Psoas muscle (tissue), 8 donors: ENCODE data around the gene PPP6R2. TPM values are rescaled to one million over a fixed set of nuclear protein-coding genes. Genes with fewer than 3 reads are reported as not detected.

Source experiments
- ATAC-seq, 4 donors: fragments of 200-7000 bp; cut with Tn5 transposase; one replicate each; pipeline ENCODE4 v1.9.1; 2020; ENCODE audit warnings: moderate library complexity in 3 of 4, mild to moderate bottlenecking in 2 of 4
- DNase-seq, 2 donors: peaks; one replicate each; pipeline ENCODE4 v3.0.0-alpha.2; 2020
- H3K27ac ChIP-seq: fragments of 200-600 bp; one replicate; pipeline ENCODE4 v1.8.0; 2022
- H3K27me3 ChIP-seq, 3 donors: fragments of 200-600 bp in 1 of 3; one replicate each; pipeline versions ENCODE4 v1.6.1 to v1.8.0; 2013 to 2022; ENCODE audit warnings: low read length in 2 of 3, mild to moderate bottlenecking in 2 of 3, moderate library complexity in 1 of 3; ENCODE audit not compliant: insufficient read depth in 3 of 3
- H3K36me3 ChIP-seq, 2 donors: fragments of 200-600 bp in 1 of 2; one replicate each; pipeline versions ENCODE4 v1.6.1 to v1.8.0; 2013 to 2022; ENCODE audit warnings: low read depth in 1 of 2, mild to moderate bottlenecking in 1 of 2, moderate library complexity in 1 of 2; ENCODE audit not compliant: insufficient read depth in 1 of 2
- H3K4me1 ChIP-seq: fragments of 200-600 bp; one replicate; pipeline ENCODE4 v1.8.0; 2022
- H3K4me3 ChIP-seq: fragments of 200-600 bp; one replicate; pipeline ENCODE4 v1.8.0; 2022; ENCODE audit warnings: mild to moderate bottlenecking
- H3K9me3 ChIP-seq: fragments of 200-600 bp; one replicate; pipeline ENCODE4 v1.8.0; 2022
- WGBS, 3 donors: extraction: QIAGEN DNeasy Blood & Tissue Kit; methylation state at CpG; one replicate each; pipeline versions ENCODE4 v1.1.6 to v1.1.7; 2013; 5-methylcytosine and 5-hydroxymethylcytosine counted together
- intact Hi-C, 2 donors: fragments of 100-400 bp; cut with DNase I; formaldehyde crosslinking; loops; one replicate each; pipeline versions ENCODE4 v1.11.0 to v1.14.2; 2022
- polyA plus RNA-seq, 3 donors: library from polyadenylated mRNA; stranded (reverse); fragments of 200-250 nt; gene quantifications; one replicate each; pipeline ENCODE4 v1.2.3, GENCODE V29; 2013
- total RNA-seq, 4 donors: library from RNA; stranded (reverse); fragmentation: NEBNext Ultra II Directional in 2 of 4; extraction: Animal tissue kit (Norgen Biotek cat#: 25700) in 2 of 4; gene quantifications; one replicate each; pipeline versions ENCODE4 v1.2.1 to v1.2.4, GENCODE V29; 2021 to 2023
- TF ChIP-seq, protein P1 (sequence below): fragments of 200-600 bp; IDR thresholded peaks from one replicate; pipeline ENCODE4 v1.8.0; 2022; ENCODE audit warnings: antibody characterized with exemption
- donor health status: healthy with polysubstance abuse.
- donor health status: DM: no; HTN: no; CAD: no; lungs with moderate emphysema.
- donor health status: Bipolar disorder and iron deficiency.
- donor health status: healthy.
- donor health status: DM: yes; HTN: yes; CAD: no.
- donor health status: DM: no; HTN: no; CAD: no.
- donor health status: DM: no; HTN: no; CAD: no.
- donor health status: DM: yes; HTN: yes; CAD: no.

The PPP6R2 gene
- total and polyA plus RNA-seq, 7 donors: 31.6 to 48.2 (median 41.6) TPM

GRCh38 chr22:50447576-50448551 is 104.7 kb downstream of the PPP6R2 start:
- no peaks in the 10 kb centered on the region for H3K27me3 ChIP-seq
- H3K4me1 ChIP-seq: no peaks in the 10 kb centered on the region
- WGBS, 3 donors: 87 to 92% (median 88%) methylated on average over 26 to 27 of the region's 27 CpGs
- DNase-seq (peak in 1 of 2 donors; percentile 15), ATAC-seq (peak in 1 of 4 donors; percentile 5)
- intact Hi-C loops: no loop called here
- no peaks in the 10 kb centered on the region for H3K9me3 ChIP-seq
- no peak overlapping the region for H3K27ac ChIP-seq
- H3K4me3 ChIP-seq: no peak overlapping the region
- TF ChIP-seq, protein P1, sequence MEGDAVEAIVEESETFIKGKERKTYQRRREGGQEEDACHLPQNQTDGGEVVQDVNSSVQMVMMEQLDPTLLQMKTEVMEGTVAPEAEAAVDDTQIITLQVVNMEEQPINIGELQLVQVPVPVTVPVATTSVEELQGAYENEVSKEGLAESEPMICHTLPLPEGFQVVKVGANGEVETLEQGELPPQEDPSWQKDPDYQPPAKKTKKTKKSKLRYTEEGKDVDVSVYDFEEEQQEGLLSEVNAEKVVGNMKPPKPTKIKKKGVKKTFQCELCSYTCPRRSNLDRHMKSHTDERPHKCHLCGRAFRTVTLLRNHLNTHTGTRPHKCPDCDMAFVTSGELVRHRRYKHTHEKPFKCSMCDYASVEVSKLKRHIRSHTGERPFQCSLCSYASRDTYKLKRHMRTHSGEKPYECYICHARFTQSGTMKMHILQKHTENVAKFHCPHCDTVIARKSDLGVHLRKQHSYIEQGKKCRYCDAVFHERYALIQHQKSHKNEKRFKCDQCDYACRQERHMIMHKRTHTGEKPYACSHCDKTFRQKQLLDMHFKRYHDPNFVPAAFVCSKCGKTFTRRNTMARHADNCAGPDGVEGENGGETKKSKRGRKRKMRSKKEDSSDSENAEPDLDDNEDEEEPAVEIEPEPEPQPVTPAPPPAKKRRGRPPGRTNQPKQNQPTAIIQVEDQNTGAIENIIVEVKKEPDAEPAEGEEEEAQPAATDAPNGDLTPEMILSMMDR: no peak
- peaks cover 6 to 90% of the 10 kb centered on the region in 2 donors for H3K36me3 ChIP-seq

DNA sequence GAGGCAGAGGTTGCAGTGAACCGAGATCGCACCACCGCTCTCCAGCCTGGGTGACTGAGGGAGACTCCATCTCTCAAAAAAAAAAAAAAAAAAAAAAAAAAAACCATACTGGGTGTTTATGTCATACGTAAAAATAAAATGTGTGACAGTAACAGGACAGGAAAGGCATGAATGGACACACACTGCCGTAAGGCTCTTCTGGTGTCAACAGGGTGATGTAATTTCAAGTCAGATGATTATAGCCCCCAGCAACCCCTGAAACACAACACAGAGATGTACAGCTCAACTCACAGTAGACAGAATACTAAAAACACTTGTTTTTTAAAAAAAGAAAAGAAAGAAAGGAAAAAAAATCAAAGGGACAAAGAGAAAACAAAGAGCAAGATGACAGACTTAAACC is 109.5 kb downstream of the PPP6R2 start:
- Histone ChIP-seq H3K9me3 (no peaks in the 10 kb centered on the region), H3K27ac (peak overlapping the region; percentile 1), H3K27me3 (no peaks in the 10 kb centered on the region), H3K36me3 (peaks cover 10 to 94% of the 10 kb centered on the region in 2 donors), H3K4me1 (no peaks in the 10 kb centered on the region), H3K4me3 (no peak overlapping the region)
- intact Hi-C loops: no loop called here
- TF ChIP-seq, protein P1: no peak
- ATAC-seq: peak in 1 of 4 donors; percentile 27
- no peak for DNase-seq
- WGBS, 3 donors: 79 to 82% (median 81%) methylated on average over 5 of the region's 5 CpGs

- WGBS, 3 donors: 92 to 95% (median 93%) methylated on average over 27 of the region's 27 CpGs
- no peak for ATAC-seq
- H3K36me3 ChIP-seq: peaks cover 5 to 98% of the 10 kb centered on the region in 2 donors
These were observed 111.5 kb downstream of the PPP6R2 start for GRCh38 chr22:50454556-50455075.

GRCh38 chr22:50455201-50455600 is 112.1 kb downstream of the PPP6R2 start:
- DNase-seq (no peak), ATAC-seq (no peak)
- Histone ChIP-seq H3K9me3 (no peaks in the 10 kb centered on the region), H3K4me1 (no peaks in the 10 kb centered on the region), H3K36me3 (peaks cover 5 to 98% of the 10 kb centered on the region in 2 donors), H3K4me3 (no peak overlapping the region), H3K27ac (no peak overlapping the region), H3K27me3 (no peaks in the 10 kb centered on the region)
- TF ChIP-seq, protein P1: no peak
- WGBS, 3 donors: 91 to 98% (median 97%) methylated on average over 17 to 18 of the region's 18 CpGs
- intact Hi-C loops: no loop called here

More at GRCh38 chr22:50454556-50455075, 111.5 kb downstream of the PPP6R2 start:
- intact Hi-C loops: no loop called here
- no peak overlapping the region for H3K4me3 ChIP-seq
- no peak overlapping the region for H3K27ac ChIP-seq
- no peaks in the 10 kb centered on the region for H3K4me1 ChIP-seq
- no peaks in the 10 kb centered on the region for H3K9me3 ChIP-seq
- no peak for DNase-seq
- TF ChIP-seq, protein P1: no peak
- no peaks in the 10 kb centered on the region for H3K27me3 ChIP-seq
